GM12878 (cell line): Measurements from ENCODE around the gene THEM4.

Experiments
- BCL3 ChIP-seq: IDR thresholded peaks from 2 replicates; pipeline ENCODE4 v1.6.1; 2011; ENCODE audit warnings: borderline replicate concordance, low read depth, mild to moderate bottlenecking, moderate library complexity, low read length; ENCODE audit not compliant: insufficient read depth, poor library complexity, severe bottlenecking
- CHD1 ChIP-seq: IDR thresholded peaks from 2 replicates; pipeline ENCODE4 v1.6.1; 2012; ENCODE audit warnings: low read depth, low read length, improper control_type of control experiment
- CREB1 ChIP-seq: IDR thresholded peaks from 2 replicates; pipeline ENCODE4 v1.6.1; 2012; ENCODE audit warnings: low read depth, mild to moderate bottlenecking, inconsistent platforms
- CTCF ChIP-seq, 3 experiments: IDR thresholded peaks in 2 of 3; conservative IDR thresholded peaks in 1 of 3; 2 replicates each; pipeline ENCODE4 v1.5.1; 2011; ENCODE audit warnings: low read depth in 3 of 3, low read length in 3 of 3, mild to moderate bottlenecking in 3 of 3, control low read depth in 2 of 3, moderate library complexity in 2 of 3, inconsistent platforms in 1 of 3, mixed read lengths in 1 of 3; ENCODE audit not compliant: control insufficient read depth in 2 of 3, insufficient read depth in 1 of 3; ENCODE audit errors: extremely low read depth in 1 of 3
- JUND ChIP-seq: IDR thresholded peaks from 2 replicates; pipeline ENCODE4 v1.6.1; 2012; ENCODE audit warnings: low read depth, mild to moderate bottlenecking, low read length, improper control_type of control experiment, moderate library complexity
- USF2 ChIP-seq: IDR thresholded peaks from 2 replicates; pipeline ENCODE4 v1.6.1; 2011; ENCODE audit warnings: low read depth, low read length, improper control_type of control experiment, borderline replicate concordance
- ZNF274 ChIP-seq: IDR thresholded peaks from one replicate; pipeline ENCODE4 v1.8.0; 2011; ENCODE audit not compliant: insufficient read length, insufficient read depth
- TF ChIP-seq, protein P1 (sequence below): fragments of 150-350 bp; IDR thresholded peaks from 2 replicates; pipeline ENCODE4 v1.6.1; 2016; ENCODE audit warnings: low read depth, low read length

GRCh38 chr1:151849126-151849525 lies 60.2 kb downstream of the THEM4 start:
- TF ChIP-seq CHD1 (no peak), CTCF (IDR thresholded peaks at IDR 0.05 in 2 of 3, conservative IDR thresholded peaks at IDR 0.05 in 1 of 3; ENCODE audit: control insufficient read depth in 2 of 3, extremely low read depth in 1 of 3, insufficient read depth in 1 of 3, low read depth in 3 of 3, low read length in 3 of 3) (no peak), JUND (no peak), USF2 (no peak), BCL3 (no peak), ZNF274 (no peak), CREB1 (no peak)
- TF ChIP-seq, protein P1, sequence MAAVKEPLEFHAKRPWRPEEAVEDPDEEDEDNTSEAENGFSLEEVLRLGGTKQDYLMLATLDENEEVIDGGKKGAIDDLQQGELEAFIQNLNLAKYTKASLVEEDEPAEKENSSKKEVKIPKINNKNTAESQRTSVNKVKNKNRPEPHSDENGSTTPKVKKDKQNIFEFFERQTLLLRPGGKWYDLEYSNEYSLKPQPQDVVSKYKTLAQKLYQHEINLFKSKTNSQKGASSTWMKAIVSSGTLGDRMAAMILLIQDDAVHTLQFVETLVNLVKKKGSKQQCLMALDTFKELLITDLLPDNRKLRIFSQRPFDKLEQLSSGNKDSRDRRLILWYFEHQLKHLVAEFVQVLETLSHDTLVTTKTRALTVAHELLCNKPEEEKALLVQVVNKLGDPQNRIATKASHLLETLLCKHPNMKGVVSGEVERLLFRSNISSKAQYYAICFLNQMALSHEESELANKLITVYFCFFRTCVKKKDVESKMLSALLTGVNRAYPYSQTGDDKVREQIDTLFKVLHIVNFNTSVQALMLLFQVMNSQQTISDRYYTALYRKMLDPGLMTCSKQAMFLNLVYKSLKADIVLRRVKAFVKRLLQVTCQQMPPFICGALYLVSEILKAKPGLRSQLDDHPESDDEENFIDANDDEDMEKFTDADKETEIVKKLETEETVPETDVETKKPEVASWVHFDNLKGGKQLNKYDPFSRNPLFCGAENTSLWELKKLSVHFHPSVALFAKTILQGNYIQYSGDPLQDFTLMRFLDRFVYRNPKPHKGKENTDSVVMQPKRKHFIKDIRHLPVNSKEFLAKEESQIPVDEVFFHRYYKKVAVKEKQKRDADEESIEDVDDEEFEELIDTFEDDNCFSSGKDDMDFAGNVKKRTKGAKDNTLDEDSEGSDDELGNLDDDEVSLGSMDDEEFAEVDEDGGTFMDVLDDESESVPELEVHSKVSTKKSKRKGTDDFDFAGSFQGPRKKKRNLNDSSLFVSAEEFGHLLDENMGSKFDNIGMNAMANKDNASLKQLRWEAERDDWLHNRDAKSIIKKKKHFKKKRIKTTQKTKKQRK = no peak
